Left lung (tissue), 10 donors: ENCODE data around the gene ECI2. TPM values are rescaled to one million over a fixed set of nuclear protein-coding genes. Genes with fewer than 3 reads are reported as not detected.

ENCODE experiments used
- ATAC-seq: fragments of 200-7000 bp; cut with Tn5 transposase; one replicate; pipeline ENCODE4 v1.9.1; 2020; ENCODE audit warnings: moderate library complexity
- DNase-seq, 4 donors: peaks; one replicate each; pipeline ENCODE4 v3.0.0-alpha.2; 2013 to 2020
- H3K27ac ChIP-seq, 2 donors: fragments of 200-600 bp; sonication (generic) in 1 of 2; one replicate each; pipeline versions ENCODE4 v1.5.0 to v1.8.0; 2020 to 2021
- H3K27me3 ChIP-seq, 2 donors: fragments of 200-600 bp; sonication (generic) in 1 of 2; one replicate each; pipeline versions ENCODE4 v1.5.0 to v1.8.0; 2020 to 2021
- H3K36me3 ChIP-seq, 2 donors: fragments of 200-600 bp; sonication (generic) in 1 of 2; one replicate each; pipeline versions ENCODE4 v1.5.0 to v1.8.0; 2020 to 2021
- H3K4me1 ChIP-seq, 2 donors: fragments of 200-600 bp; one replicate each; pipeline ENCODE4 v1.8.0; 2021
- H3K4me3 ChIP-seq, 2 donors: fragments of 200-600 bp; sonication (generic) in 1 of 2; one replicate each; pipeline versions ENCODE4 v1.5.0 to v1.8.0; 2020 to 2021; ENCODE audit warnings: mild to moderate bottlenecking in 1 of 2
- H3K9me3 ChIP-seq, 2 donors: fragments of 200-600 bp; sonication (generic) in 1 of 2; one replicate each; pipeline versions ENCODE4 v1.5.0 to v1.8.0; 2020 to 2021
- intact Hi-C, 2 donors: fragments of 100-400 bp; cut with DNase I; formaldehyde crosslinking; loops; one replicate each; pipeline versions ENCODE4 v1.11.2 to v1.14.2; 2022
- polyA plus RNA-seq, 6 donors: library from polyadenylated mRNA; unstranded; fragments of 120-200 nt; gene quantifications; one replicate each; pipeline ENCODE4 v1.2.1, GENCODE V29; 2013; ENCODE audit not compliant: insufficient read length in 6 of 6
- total RNA-seq, 2 donors: library from RNA; stranded (reverse); fragmentation: NEBNext Ultra II Directional; extraction: Animal tissue kit (Norgen Biotek cat#: 25700); gene quantifications; one replicate each; pipeline ENCODE4 v1.2.1, GENCODE V29; 2021
- TF ChIP-seq, protein P1 (sequence below), 2 donors: fragments of 200-600 bp; sonication (generic) in 1 of 2; IDR thresholded peaks; one replicate each; pipeline versions ENCODE4 v1.5.0 to v1.8.0; 2021; ENCODE audit warnings: antibody characterized with exemption in 2 of 2
- donor health status: DM: no; HTN: yes; CAD: no.
- donor health status: DM: no; HTN: no; CAD: no.

ECI2 gene
- total and polyA plus RNA-seq, 8 donors: 34.4 to 86.5 (median 73.9) TPM

DNA sequence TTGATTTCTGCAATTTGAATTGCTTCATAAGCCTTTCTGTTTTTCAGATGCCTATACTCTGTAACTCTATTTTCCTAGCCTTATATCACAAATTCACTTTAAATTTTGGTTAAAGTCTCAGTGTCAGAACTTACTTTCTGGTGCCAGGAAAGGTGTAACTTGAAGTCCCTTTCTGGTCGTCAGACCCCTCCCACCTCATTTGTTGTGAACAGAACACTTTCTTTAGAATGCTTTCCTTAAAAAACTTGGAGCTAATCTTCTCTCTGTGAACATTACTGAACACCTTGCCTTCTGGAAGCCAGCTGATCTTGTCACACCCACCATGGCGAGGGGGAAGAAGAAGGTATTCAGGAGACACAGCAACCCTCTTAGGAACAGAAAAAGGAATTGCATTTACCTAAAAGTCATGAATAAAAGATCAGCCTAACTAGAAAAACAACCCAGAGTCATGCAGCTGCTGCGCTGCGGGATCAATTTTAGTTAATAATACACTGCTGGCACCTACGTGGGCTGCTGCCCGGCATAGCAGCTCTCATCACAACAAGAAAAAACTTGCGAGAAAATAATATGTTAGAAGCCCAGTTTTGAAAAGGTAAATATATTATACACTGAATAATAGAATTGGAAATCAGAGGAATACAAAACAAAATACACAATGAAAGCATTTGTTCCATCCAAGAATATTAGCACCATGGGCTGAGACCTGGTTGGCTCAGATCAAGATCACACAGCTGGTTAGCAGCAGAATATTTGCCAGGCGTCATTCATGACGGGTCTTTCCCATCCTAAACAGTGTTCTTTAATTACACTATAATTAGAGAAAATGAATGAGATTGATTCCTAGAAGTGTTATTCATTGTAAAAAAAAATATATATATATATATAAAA, 50.7 kb downstream of the ECI2 start:
- TF ChIP-seq, protein P1, sequence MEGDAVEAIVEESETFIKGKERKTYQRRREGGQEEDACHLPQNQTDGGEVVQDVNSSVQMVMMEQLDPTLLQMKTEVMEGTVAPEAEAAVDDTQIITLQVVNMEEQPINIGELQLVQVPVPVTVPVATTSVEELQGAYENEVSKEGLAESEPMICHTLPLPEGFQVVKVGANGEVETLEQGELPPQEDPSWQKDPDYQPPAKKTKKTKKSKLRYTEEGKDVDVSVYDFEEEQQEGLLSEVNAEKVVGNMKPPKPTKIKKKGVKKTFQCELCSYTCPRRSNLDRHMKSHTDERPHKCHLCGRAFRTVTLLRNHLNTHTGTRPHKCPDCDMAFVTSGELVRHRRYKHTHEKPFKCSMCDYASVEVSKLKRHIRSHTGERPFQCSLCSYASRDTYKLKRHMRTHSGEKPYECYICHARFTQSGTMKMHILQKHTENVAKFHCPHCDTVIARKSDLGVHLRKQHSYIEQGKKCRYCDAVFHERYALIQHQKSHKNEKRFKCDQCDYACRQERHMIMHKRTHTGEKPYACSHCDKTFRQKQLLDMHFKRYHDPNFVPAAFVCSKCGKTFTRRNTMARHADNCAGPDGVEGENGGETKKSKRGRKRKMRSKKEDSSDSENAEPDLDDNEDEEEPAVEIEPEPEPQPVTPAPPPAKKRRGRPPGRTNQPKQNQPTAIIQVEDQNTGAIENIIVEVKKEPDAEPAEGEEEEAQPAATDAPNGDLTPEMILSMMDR (IDR thresholded peaks at IDR 0.05): no peak
- intact Hi-C loops: no loop called here
- DNase-seq (no peak), ATAC-seq (no peak)
- H3K36me3 ChIP-seq: no peaks in the 10 kb centered on the region
- no peaks in the 10 kb centered on the region for H3K27me3 ChIP-seq
- H3K27ac ChIP-seq: no peak overlapping the region
- no peak overlapping the region for H3K4me3 ChIP-seq
- no peaks in the 10 kb centered on the region for H3K9me3 ChIP-seq
- no peaks in the 10 kb centered on the region for H3K4me1 ChIP-seq

DNA sequence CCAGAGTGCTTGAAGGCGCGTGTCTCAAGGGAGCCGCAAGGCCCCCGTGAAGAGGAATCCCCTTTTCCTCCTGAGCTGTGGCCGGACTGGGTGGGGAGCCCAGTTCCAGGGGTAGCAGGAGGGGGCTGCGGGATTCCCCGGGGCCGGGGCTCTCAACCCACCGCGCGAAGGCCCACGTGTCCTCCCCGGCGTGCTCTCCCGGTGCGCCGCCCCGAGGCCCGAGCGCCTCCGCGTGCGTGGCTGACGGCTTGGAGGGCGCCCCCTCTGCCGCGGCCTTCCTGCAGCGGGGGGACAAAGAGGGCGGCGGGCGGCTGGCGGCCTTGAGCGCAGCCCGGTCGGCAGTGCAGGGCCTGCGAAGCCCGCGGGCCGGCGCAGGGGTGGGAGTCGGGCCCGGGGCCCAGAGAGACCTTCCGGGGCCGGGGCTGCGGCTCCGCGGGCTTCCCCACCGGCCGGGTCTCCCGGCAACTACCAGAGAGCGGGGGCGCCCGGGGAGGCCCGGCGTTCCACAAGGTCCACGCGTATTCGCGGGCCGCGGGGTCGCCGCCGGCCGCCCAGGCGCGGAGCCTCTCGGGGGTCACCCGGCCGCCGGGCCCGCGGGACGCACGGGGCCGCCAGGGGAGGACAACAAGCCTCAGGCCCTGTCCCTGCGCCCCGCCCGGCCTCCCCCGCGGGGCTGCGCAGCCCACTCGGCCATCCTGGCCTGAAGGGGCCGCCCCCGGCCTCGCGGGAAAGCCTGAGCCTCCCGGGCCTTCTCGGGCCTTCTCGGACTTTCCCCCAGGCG, 56.5 kb downstream of the ECI2 start, which contains the start of gene FAM217A:
FAM217A (minus strand) TSS at position 447 of the 781 bp plus-strand sequence. CDS start 1,723 bp downstream, outside the sequence.
- H3K4me3 ChIP-seq: no peak within 1 kb of the TSS
- TF ChIP-seq, protein P1 (IDR thresholded peaks at IDR 0.05): no peak
- H3K4me1 ChIP-seq: no peaks in the 10 kb centered on the region
- no peaks in the 10 kb centered on the region for H3K9me3 ChIP-seq
- DNase-seq: no peak
- H3K27ac ChIP-seq: no peak within 1 kb of the TSS
- ATAC-seq: no peak
- intact Hi-C loops: no loop called here
- peaks cover 7 to 23% of the 10 kb centered on the region in 2 donors for H3K27me3 ChIP-seq
- no peaks in the 10 kb centered on the region for H3K36me3 ChIP-seq

DNA sequence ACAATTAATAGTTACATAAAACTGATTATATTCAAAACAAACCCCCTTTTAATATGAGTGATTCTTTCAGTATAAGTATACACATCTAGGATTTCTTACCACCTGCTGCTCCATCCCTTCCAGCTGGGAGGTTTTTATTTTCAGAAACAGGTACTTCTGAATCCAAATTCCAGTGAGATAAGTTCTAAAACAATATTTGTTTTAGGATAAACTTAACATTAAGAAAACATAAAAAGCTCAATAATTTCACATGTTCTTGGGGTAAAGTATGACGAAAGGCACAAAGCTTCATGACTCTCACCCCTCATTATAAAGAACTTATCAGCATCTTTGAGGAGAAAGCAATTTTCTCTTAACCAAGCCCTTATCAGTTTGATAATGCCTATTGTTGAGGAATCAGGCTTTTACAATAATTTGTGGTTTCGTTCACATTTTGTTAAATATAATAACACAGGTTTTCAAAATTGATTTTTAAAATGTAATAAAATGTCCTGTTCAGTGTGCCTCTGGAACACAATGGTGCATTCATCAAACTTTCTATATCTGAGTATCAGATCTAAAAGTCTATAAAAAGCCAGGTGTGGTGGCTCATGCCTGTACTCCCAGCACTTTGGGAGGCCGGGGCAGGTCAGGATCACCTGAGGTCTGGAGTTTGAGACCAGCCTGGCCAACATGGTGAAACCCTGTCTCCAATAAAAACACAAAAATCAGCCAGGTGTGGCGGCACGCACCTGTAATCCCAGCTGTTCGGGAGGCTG, 60.7 kb downstream of the ECI2 start:
- no peaks in the 10 kb centered on the region for H3K4me1 ChIP-seq
- TF ChIP-seq, protein P1 (IDR thresholded peaks at IDR 0.05): no peak
- peaks cover 7 to 23% of the 10 kb centered on the region in 2 donors for H3K27me3 ChIP-seq
- H3K27ac ChIP-seq: no peak overlapping the region
- H3K36me3 ChIP-seq: no peaks in the 10 kb centered on the region
- ATAC-seq: no peak
- no peak for DNase-seq
- H3K9me3 ChIP-seq: no peaks in the 10 kb centered on the region
- H3K4me3 ChIP-seq: no peak overlapping the region
- intact Hi-C loops: no loop called here

DNA sequence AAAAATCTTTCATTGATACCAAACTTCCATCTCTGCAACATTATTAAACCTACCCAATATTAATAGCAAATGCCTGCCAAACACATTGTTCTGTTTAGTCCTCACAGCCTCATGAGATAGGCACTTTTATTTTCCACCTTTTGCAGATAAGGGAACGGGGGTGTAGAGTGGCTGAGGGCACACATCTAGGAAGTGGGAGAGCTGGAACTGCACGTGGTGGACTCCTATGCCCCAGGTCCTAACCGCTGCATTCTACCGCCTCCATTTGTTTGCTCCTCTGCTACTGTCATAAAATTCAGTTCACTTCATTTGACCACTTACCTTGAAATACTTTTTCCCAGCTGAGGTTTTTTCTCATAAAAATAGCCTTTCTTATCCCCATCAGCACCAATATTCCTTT, 64.0 kb downstream of the ECI2 start:
- Histone ChIP-seq H3K27ac (no peak overlapping the region), H3K36me3 (no peaks in the 10 kb centered on the region), H3K9me3 (no peaks in the 10 kb centered on the region), H3K4me1 (no peaks in the 10 kb centered on the region), H3K27me3 (no peaks in the 10 kb centered on the region), H3K4me3 (no peak overlapping the region)
- TF ChIP-seq, protein P1 (IDR thresholded peaks at IDR 0.05): no peak
- ATAC-seq (no peak), DNase-seq (no peak)
- intact Hi-C loops: no loop called here
